Liver (tissue), 3 donors: ENCODE data around the gene REEP1.

Experiments used
- EGR1 ChIP-seq, 2 donors: IDR thresholded peaks; 2 replicates each; pipeline ENCODE4 v1.6.1; 2016 to 2018; ENCODE audit warnings: antibody characterized with exemption in 2 of 2, low read depth in 2 of 2
- FOXA1 ChIP-seq: IDR thresholded peaks from 2 replicates; pipeline ENCODE4 v1.6.1; 2016; ENCODE audit warnings: antibody characterized with exemption
- FOXA2 ChIP-seq: IDR thresholded peaks from 2 replicates; pipeline ENCODE4 v1.6.1; 2016; ENCODE audit warnings: antibody characterized with exemption
- GABPA ChIP-seq, 2 donors: IDR thresholded peaks in 1 of 2; conservative IDR thresholded peaks in 1 of 2; 2 replicates each; pipeline ENCODE4 v1.6.1; 2016; ENCODE audit warnings: antibody characterized with exemption in 2 of 2, mild to moderate bottlenecking in 1 of 2, moderate library complexity in 1 of 2
- JUND ChIP-seq, 2 donors: IDR thresholded peaks; 2 replicates each; pipeline ENCODE4 v1.6.1; 2016; ENCODE audit warnings: antibody characterized with exemption in 2 of 2
- RAD21 ChIP-seq, 2 donors: IDR thresholded peaks; 2 replicates each; pipeline ENCODE4 v1.6.1; 2016; ENCODE audit warnings: antibody characterized with exemption in 2 of 2, mild to moderate bottlenecking in 2 of 2
- SP1 ChIP-seq: IDR thresholded peaks from 2 replicates; pipeline ENCODE4 v1.6.1; 2018; ENCODE audit warnings: antibody characterized with exemption, mild to moderate bottlenecking
- TAF1 ChIP-seq: conservative IDR thresholded peaks from 2 replicates; pipeline ENCODE4 v1.6.1; 2016; ENCODE audit warnings: antibody characterized with exemption, mild to moderate bottlenecking
- YY1 ChIP-seq: IDR thresholded peaks from 2 replicates; pipeline ENCODE4 v1.6.1; 2016; ENCODE audit warnings: antibody characterized with exemption, mild to moderate bottlenecking
- TF ChIP-seq, protein P1 (sequence below): IDR thresholded peaks from 2 replicates; pipeline ENCODE4 v1.6.1; 2016; ENCODE audit warnings: antibody characterized with exemption, mild to moderate bottlenecking
- TF ChIP-seq, protein P2 (sequence below): fragments of 150-350 bp; IDR thresholded peaks from 2 replicates; pipeline ENCODE4 v1.5.1; 2017; ENCODE audit warnings: improper control_type of control experiment, low read depth, low read length; ENCODE audit not compliant: missing input control
- TF ChIP-seq, protein P3 (sequence below): IDR thresholded peaks from 2 replicates; pipeline ENCODE4 v1.6.1; 2016; ENCODE audit warnings: antibody characterized with exemption
- TF ChIP-seq, protein P4 (sequence below): IDR thresholded peaks from 2 replicates; pipeline ENCODE4 v1.6.1; 2016; ENCODE audit warnings: antibody characterized with exemption
- donor health status: healthy.
- donor health status: healthy.

DNA sequence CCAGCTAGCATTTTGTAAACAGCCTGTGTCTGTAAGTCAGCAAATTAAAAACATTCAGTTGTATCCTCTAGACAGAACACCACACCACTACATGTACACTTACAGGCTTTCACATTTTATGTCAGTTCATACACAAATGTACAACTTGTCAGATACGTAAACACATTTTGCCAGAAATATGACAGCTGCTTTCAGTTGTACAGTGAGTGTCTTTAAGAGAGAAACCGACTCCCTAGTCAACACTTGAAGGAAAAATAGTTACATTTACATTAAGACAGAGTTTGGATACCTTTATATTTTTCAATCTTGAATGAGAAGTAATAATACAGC is 123.0 kb downstream of the REEP1 start:
- TF ChIP-seq, protein P1, sequence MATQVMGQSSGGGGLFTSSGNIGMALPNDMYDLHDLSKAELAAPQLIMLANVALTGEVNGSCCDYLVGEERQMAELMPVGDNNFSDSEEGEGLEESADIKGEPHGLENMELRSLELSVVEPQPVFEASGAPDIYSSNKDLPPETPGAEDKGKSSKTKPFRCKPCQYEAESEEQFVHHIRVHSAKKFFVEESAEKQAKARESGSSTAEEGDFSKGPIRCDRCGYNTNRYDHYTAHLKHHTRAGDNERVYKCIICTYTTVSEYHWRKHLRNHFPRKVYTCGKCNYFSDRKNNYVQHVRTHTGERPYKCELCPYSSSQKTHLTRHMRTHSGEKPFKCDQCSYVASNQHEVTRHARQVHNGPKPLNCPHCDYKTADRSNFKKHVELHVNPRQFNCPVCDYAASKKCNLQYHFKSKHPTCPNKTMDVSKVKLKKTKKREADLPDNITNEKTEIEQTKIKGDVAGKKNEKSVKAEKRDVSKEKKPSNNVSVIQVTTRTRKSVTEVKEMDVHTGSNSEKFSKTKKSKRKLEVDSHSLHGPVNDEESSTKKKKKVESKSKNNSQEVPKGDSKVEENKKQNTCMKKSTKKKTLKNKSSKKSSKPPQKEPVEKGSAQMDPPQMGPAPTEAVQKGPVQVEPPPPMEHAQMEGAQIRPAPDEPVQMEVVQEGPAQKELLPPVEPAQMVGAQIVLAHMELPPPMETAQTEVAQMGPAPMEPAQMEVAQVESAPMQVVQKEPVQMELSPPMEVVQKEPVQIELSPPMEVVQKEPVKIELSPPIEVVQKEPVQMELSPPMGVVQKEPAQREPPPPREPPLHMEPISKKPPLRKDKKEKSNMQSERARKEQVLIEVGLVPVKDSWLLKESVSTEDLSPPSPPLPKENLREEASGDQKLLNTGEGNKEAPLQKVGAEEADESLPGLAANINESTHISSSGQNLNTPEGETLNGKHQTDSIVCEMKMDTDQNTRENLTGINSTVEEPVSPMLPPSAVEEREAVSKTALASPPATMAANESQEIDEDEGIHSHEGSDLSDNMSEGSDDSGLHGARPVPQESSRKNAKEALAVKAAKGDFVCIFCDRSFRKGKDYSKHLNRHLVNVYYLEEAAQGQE: no peak
- TF ChIP-seq, protein P2, sequence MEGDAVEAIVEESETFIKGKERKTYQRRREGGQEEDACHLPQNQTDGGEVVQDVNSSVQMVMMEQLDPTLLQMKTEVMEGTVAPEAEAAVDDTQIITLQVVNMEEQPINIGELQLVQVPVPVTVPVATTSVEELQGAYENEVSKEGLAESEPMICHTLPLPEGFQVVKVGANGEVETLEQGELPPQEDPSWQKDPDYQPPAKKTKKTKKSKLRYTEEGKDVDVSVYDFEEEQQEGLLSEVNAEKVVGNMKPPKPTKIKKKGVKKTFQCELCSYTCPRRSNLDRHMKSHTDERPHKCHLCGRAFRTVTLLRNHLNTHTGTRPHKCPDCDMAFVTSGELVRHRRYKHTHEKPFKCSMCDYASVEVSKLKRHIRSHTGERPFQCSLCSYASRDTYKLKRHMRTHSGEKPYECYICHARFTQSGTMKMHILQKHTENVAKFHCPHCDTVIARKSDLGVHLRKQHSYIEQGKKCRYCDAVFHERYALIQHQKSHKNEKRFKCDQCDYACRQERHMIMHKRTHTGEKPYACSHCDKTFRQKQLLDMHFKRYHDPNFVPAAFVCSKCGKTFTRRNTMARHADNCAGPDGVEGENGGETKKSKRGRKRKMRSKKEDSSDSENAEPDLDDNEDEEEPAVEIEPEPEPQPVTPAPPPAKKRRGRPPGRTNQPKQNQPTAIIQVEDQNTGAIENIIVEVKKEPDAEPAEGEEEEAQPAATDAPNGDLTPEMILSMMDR: no peak
- TF ChIP-seq JUND (IDR thresholded peaks at IDR 0.05) (no peak), TAF1 (no peak), RAD21 (IDR thresholded peaks at IDR 0.05) (no peak), EGR1 (IDR thresholded peaks at IDR 0.05; ENCODE audit: low read depth in 2 of 2) (no peak), SP1 (no peak), YY1 (no peak), FOXA1 (no peak), FOXA2 (no peak), GABPA (IDR thresholded peaks at IDR 0.05 in 1 of 2, conservative IDR thresholded peaks at IDR 0.05 in 1 of 2) (no peak)
- TF ChIP-seq, protein P3, sequence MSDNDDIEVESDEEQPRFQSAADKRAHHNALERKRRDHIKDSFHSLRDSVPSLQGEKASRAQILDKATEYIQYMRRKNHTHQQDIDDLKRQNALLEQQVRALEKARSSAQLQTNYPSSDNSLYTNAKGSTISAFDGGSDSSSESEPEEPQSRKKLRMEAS: no peak
- TF ChIP-seq, protein P4, sequence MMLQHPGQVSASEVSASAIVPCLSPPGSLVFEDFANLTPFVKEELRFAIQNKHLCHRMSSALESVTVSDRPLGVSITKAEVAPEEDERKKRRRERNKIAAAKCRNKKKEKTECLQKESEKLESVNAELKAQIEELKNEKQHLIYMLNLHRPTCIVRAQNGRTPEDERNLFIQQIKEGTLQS: no peak
